Right renal pelvis (tissue), 4 donors: ENCODE data around the gene APPL1. TPM values are rescaled to one million over a fixed set of nuclear protein-coding genes. Genes with fewer than 3 reads are reported as not detected.

ENCODE experiments used
- DNase-seq, 4 donors: peaks; one replicate each; pipeline ENCODE4 v3.0.0-alpha.2; 2013; ENCODE audit warnings: low read depth in 4 of 4, low spot score in 3 of 4, missing footprints in 1 of 4
- polyA plus RNA-seq, 4 donors: library from polyadenylated mRNA; unstranded; fragments of 120-200 nt; gene quantifications; one replicate each; pipeline ENCODE4 v1.2.1, GENCODE V29; 2013; ENCODE audit not compliant: insufficient read length in 4 of 4

Gene APPL1
- 10 to 100 TPM; 44.1 to 57.0 (median 53.8) TPM for polyA plus RNA-seq

- peak; percentile 85 to 89 (median 88) for DNase-seq
Observed at GRCh38 chr3:57227204-57227929, at the start of gene APPL1. APPL1 (plus strand) TSS chr3:57227729; CDS start chr3:57227884, 155 bp downstream.

GRCh38 chr3:57179580-57180410 is 47.7 kb upstream of the APPL1 start:
- DNase-seq: no peak

- DNase-seq: no peak
Observed at GRCh38 chr3:57184526-57184925, 43.0 kb upstream of the APPL1 start.

DNA sequence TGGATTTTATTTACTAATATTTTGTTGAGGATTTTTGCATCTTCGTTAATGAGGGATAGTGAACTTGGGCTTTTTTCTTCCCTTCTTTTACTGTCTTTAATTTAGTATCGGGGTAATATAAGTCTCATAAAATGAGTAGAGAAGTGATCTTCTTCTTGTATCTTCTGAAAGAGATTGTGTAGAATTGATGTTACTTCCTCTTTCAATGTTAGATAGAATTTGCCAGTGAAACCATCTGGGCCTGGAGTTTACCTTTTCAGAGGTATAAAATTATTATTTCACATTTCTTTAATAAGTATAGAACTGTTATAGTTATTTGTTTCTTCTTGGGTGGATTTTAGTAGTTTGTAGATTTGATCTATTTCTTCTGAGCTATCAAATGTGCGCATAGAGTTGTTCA is 35.5 kb upstream of the APPL1 start:
- DNase-seq: no peak

DNA sequence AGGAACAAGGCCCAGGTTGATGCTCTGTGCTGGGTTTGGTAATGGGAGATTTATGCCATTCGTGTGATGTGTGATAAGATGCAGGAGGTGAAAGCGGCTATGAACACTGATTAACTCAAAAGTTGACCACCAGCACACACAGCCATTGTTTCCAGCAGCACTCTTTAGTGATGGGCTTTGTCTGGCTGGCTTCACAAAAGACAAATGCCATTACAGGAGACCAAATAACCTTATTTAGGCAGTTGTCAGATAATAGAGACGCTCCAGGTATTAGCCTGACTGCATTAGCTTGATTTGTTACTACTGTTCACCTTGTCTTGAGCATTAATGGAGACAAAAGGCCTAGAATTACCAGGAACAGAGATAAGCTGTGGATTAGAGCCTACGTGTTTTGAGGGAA is 32.9 kb upstream of the APPL1 start:
- no peak for DNase-seq

DNA sequence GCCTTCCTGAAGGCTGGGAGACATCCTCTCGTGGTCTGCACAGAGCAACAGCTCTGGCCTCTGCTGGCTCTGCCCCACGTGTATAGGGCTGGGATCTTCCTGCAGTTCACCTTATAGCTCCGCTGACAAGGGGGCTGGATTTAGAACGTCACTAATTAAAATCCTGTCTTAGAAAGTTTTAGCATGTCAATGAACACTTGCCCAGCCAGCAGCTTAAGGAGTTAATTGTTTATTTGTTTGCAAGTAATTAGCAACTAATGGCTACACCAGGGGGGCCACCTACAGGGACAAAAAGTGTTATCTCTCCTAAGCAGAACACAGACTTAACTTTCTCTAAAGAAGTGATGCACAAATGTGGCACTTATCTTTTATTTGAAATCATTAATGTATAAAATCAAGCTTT is 27.6 kb upstream of the APPL1 start, which contains the start of gene HESX1:
HESX1 (minus strand) TSS at position 84 of the 403 bp plus-strand sequence; CDS start at position 24, 60 bp downstream.
- DNase-seq: no peak

GRCh38 chr3:57206423-57206822 is 21.1 kb upstream of the APPL1 start:
- DNase-seq: no peak

- DNase-seq: no peak
Observed at GRCh38 chr3:57221883-57222282, 5.6 kb upstream of the APPL1 start.

- no peak for DNase-seq
Observed at GRCh38 chr3:57224856-57225255, 2.7 kb upstream of the APPL1 start.

DNA sequence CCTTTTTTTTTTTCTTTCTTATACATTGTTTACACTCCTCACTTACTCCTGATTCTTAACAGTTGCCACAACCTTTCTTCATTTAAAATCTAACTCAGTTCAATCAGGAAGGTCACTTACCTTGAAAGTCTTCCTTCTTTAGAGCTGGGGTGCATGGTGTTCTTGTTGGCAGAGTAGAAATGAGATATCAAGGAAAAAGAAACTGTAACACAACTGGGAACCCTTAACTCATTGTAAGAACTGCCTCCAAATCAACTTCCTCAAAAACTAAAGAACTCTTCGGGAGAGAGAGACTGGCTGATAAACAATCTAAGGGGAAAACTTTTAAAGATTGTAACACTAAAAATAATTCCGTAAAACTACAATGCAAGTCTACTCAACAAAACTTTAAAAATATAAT is 1.4 kb upstream of the APPL1 start:
- no peak for DNase-seq

DNA sequence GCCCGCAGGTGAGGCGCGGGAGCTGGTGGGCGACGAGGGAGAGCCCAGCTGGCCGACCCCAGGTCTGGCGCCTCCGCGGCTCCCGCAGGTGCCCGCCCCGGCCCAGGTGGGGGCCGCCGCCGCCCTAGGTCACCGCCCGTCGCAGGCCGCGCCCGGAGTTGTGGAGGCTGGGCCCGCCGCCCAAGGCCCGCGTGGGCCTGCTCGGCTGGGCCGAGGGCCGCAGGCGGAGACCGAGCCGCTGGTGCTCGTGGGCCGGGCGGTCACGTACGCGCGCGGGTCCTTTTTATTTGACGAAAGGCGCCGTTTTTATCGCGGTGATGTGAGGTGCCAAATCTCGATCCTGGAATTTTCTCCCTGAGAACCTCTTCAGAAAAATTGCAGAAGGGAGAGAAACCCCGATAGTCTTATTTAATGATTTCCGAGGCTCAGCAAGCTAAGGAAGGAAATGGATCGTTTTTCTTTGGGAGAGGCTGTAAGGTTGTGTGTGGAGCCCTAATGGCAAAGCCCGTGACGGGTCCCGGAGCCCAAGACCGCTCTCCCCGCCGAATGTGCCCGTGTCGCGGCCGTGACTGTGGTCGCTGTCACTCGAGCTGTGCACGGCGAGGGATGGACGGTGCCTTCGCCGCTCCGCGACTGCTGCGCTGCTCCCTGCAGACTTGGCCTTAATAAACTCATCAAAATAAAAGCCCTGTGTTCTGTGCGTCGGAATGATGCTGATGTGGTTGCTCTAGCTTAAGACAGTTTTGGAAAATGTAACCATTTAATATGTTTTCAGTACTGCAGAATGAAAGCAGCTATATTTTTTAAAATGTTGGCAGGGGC is 612 bp downstream of the APPL1 start:
- peak in 2 of 4 donors; percentile 47 to 55 for DNase-seq

GRCh38 chr3:57230006-57230405 is 2.5 kb downstream of the APPL1 start:
- no peak for DNase-seq

GRCh38 chr3:57233799-57234198 is 6.3 kb downstream of the APPL1 start:
- DNase-seq: no peak

- no peak for DNase-seq
Observed at GRCh38 chr3:57234613-57235575, 7.4 kb downstream of the APPL1 start.

DNA sequence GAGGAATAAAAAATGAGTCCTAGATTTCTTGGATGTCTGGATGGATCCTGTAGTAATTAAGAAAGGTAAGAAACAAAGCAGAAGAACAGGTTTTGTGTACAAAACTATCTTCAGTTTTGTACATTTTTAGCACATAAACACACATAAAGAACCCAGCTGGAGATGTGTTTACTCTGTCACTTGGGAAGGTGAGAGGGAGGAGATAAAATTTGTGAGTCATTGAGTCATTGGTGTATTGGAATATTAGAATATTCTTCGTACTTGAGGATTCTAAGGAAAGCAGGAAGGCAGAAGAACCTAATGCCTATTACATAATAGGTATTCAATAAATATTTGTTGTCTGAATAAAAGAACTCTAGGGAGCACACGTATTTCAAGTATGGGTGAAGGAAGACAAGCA is 17.4 kb downstream of the APPL1 start:
- DNase-seq: no peak

- DNase-seq: no peak
Observed at GRCh38 chr3:57252404-57252803, 24.9 kb downstream of the APPL1 start.

GRCh38 chr3:57256844-57257243 is 29.3 kb downstream of the APPL1 start:
- DNase-seq: no peak

DNA sequence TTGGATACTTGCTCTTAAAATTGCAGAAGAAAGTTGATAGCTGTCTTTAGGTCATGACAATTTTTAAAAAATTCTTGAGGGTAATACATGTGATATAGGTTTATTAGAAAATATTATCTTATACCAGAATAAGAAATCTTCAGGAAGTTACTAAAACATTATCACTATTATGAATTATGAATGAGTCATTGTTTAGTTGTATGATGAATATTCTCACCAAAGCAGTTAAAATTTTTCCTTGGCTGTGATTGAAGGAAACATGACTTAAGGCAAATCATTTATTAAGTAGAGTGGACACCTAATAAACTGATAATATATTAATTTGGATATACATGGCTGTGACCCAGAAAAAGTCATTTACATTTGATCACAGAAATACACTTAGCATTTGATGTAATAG is 30.1 kb downstream of the APPL1 start:
- no peak for DNase-seq

DNA sequence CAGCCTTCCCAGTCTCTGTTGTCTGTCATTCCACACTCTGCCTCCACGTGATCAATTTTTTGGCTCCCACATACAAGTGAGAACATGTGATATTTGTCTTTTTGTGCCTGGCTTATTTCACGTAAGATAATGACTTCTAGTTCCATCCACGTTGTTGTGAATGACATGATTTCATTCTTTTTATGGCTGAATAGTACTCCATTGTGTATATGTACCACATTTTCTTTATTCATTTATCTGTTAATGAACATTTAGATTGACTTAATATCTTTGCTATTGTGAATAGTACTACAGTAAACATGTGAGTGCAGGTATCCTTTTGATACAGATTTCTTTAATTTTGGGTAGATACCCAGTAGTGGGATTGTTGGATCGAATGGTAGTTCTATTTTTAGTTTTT is 33.6 kb downstream of the APPL1 start:
- no peak for DNase-seq

DNA sequence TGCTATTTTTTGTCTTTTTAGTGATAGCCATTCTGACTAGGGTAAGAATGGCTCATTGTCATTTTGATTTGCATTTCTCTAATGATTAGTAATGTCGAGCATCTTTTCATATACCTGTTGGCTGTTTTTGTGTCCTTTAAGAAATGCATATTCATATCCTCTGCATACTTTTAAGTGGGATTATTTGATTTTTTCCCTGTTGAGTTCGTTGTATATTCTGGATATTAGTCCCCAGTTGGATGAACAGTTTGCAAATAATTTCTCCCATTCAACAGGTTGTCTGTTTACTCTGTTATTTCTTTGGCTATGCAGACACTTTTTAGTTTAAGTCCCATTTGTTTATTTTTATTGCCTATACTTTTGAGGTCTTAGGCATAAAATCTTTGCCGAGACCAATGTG is 34.4 kb downstream of the APPL1 start:
- DNase-seq: no peak
